Stimulated activated CD8-positive, alpha-beta memory T cell treated with anti-CD3 and anti-CD28 coated beads, Interleukin-7, amount 100 ng/mL, for 48 hours (primary cell): ENCODE results near the gene FGF14.

ENCODE experiments used
- DNase-seq, 2 donors: peaks; one replicate each; pipeline ENCODE4 v3.0.0-alpha.2; 2020; ENCODE audit warnings: low read depth in 1 of 2; ENCODE audit errors: extremely low read depth in 1 of 2

FGF14 gene

GRCh38 chr13:101942535-101943157 is 459.2 kb downstream of the FGF14 start:
- no peak for DNase-seq

GRCh38 chr13:101942038-101942437 is 459.8 kb downstream of the FGF14 start:
- no peak for DNase-seq

GRCh38 chr13:101941095-101941783 is 460.6 kb downstream of the FGF14 start:
- DNase-seq, result no peak

GRCh38 chr13:101939370-101939769 is 462.5 kb downstream of the FGF14 start:
- DNase-seq, result no peak

GRCh38 chr13:101935828-101936227 is 466.0 kb downstream of the FGF14 start:
- DNase-seq, result no peak

- DNase-seq, result no peak
Measured at GRCh38 chr13:101931186-101931585, 470.7 kb downstream of the FGF14 start.

GRCh38 chr13:101930331-101930730 is 471.5 kb downstream of the FGF14 start:
- DNase-seq, result no peak

- DNase-seq, result no peak
Measured at GRCh38 chr13:101925731-101926130, 476.1 kb downstream of the FGF14 start.

GRCh38 chr13:101919541-101920181 is 482.2 kb downstream of the FGF14 start:
- DNase-seq, result no peak

GRCh38 chr13:101917833-101918661 is 483.8 kb downstream of the FGF14 start:
- no peak for DNase-seq

- no peak for DNase-seq
Measured at GRCh38 chr13:101917475-101917810, 484.4 kb downstream of the FGF14 start.

GRCh38 chr13:101916775-101917474 is 484.9 kb downstream of the FGF14 start:
- DNase-seq, result no peak

GRCh38 chr13:101916108-101916774 is 485.6 kb downstream of the FGF14 start:
- no peak for DNase-seq

- no peak for DNase-seq
Measured at GRCh38 chr13:101915755-101916107, 486.1 kb downstream of the FGF14 start.

GRCh38 chr13:101915331-101915730 is 486.5 kb downstream of the FGF14 start:
- DNase-seq, result no peak

- DNase-seq, result no peak
Measured at GRCh38 chr13:101911752-101912151, 490.1 kb downstream of the FGF14 start.

- DNase-seq, result no peak
Measured at GRCh38 chr13:101903890-101904289, 498.0 kb downstream of the FGF14 start.

- DNase-seq, result no peak
Measured at GRCh38 chr13:101898676-101899075, 503.2 kb downstream of the FGF14 start.

GRCh38 chr13:101896541-101896940 is 505.3 kb downstream of the FGF14 start:
- DNase-seq, result no peak

- DNase-seq, result no peak
Measured at GRCh38 chr13:101893021-101893420, 508.8 kb downstream of the FGF14 start.
